ENCODE data around the gene APOE. TPM values are rescaled to one million over a fixed set of nuclear protein-coding genes. Genes with fewer than 3 reads are reported as not detected.
A peak's percentile ranks its signal among the peaks of the same experiment; 100 is the strongest.

APOE gene
- total and polyA plus RNA-seq, 7 donors, result 4.9 to 19.0 (median 11.9) TPM

DNA sequence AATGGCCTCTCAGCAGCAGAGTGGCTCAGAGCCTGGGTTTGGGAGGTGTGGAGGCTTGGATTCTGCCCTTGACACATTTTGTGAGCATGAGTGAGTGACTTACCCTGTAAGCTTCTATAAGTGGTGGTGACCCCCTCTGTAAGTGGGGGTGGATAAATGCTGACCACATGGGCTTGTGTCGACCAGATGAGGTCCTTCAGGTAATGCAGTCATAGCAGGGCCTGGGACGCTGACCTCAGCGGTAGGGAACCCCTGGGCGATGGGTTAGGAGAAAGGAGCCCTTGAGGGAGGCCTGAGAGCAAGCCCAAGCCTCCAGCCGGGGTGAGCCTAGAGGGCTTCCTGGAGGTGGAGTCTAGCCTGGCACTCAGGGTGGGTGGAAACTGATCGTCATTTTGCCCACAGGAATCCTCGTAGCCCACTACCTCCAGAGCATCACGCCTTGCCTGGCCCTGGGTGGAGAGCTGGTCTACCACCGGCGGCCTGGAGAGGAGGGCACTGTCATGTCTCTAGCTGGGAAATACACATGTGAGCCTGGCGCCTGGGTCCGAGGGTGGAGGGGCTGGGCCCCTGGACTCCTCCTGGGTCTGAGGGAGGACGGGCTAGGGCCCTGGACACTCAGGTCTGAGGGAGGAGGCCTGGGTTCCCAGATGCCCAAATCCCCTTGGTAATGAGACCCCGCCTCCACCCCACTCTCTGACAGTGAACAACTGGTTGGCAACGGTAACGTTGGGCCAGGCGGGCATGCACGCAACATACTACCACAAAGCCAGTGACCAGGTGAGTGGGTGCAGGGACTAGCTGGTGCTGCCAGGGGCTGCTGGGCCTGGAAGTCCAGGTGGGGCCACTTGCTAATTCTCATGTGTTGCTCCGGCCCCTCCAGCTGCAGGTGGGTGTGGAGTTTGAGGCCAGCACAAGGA lies 5.0 kb upstream of the APOE start:
- peaks cover 0 to 69% of the 10 kb centered on the region in 2 donors for H3K36me3 ChIP-seq (ENCODE audit: insufficient read depth in 1 of 2, low read depth in 1 of 2)
- 86 to 93% (median 92%) methylated on average over 19 of the region's 19 CpGs for WGBS, 3 donors

DNA sequence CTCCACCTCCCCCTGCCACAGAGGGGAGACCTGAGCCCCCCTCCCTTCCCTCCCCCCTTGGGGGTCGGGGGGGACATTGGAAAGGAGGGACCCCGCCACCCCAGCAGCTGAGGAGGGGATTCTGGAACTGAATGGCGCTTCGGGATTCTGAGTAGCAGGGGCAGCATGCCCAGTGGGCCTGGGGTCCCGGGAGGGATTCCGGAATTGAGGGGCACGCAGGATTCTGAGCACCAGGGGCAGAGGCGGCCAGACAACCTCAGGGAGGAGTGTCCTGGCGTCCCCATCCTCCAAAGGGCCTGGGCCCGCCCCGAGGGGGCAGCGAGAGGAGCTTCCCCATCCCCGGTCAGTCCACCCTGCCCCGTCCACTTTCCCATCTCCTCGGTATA lies 2.4 kb upstream of the APOE start:
- Histone ChIP-seq H3K4me3 (no peak overlapping the region), H3K27ac (no peak overlapping the region), H3K27me3 (ENCODE audit: insufficient read depth in 3 of 3, low read length in 2 of 3) (peaks cover 0 to 29% (median 16%) of the 10 kb centered on the region in 3 donors), H3K9me3 (no peaks in the 10 kb centered on the region), H3K4me1 (no peaks in the 10 kb centered on the region), H3K36me3 (ENCODE audit: insufficient read depth in 1 of 2, low read depth in 1 of 2) (peaks cover 0 to 43% of the 10 kb centered on the region in 2 donors)
- WGBS, 3 donors, result 67 to 75% (median 68%) methylated on average over 14 to 15 of the region's 15 CpGs
- intact Hi-C loops (cut with DNase I), result loop anchor here (1.0 to 10.0 kb wide), 3 partner anchors 48 to 152 kb away; no protein-coding TSS in a partner anchor
- ATAC-seq (peak in 3 of 4 donors; percentile 9 to 22 (median 13)), DNase-seq (no peak)
- TF ChIP-seq, protein P1, sequence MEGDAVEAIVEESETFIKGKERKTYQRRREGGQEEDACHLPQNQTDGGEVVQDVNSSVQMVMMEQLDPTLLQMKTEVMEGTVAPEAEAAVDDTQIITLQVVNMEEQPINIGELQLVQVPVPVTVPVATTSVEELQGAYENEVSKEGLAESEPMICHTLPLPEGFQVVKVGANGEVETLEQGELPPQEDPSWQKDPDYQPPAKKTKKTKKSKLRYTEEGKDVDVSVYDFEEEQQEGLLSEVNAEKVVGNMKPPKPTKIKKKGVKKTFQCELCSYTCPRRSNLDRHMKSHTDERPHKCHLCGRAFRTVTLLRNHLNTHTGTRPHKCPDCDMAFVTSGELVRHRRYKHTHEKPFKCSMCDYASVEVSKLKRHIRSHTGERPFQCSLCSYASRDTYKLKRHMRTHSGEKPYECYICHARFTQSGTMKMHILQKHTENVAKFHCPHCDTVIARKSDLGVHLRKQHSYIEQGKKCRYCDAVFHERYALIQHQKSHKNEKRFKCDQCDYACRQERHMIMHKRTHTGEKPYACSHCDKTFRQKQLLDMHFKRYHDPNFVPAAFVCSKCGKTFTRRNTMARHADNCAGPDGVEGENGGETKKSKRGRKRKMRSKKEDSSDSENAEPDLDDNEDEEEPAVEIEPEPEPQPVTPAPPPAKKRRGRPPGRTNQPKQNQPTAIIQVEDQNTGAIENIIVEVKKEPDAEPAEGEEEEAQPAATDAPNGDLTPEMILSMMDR (IDR thresholded peaks at IDR 0.05), result no peak

More for the DNA sequence above, 5.0 kb upstream of the APOE start:
- TF ChIP-seq, protein P1 (IDR thresholded peaks at IDR 0.05), result no peak
- H3K27ac ChIP-seq, result no peak overlapping the region
- DNase-seq, result no peak
- H3K9me3 ChIP-seq, result no peaks in the 10 kb centered on the region
- H3K4me3 ChIP-seq, result no peak overlapping the region
- no peaks in the 10 kb centered on the region for H3K4me1 ChIP-seq
- intact Hi-C loops (cut with DNase I), result loop anchor here in 1 of 2 donors (10.0 kb wide), 1 partner anchor 154 kb away; no protein-coding TSS in a partner anchor
- ATAC-seq, result no peak
- H3K27me3 ChIP-seq (ENCODE audit: insufficient read depth in 3 of 3, low read length in 2 of 3), result peaks cover 0 to 10% (median 4%) of the 10 kb centered on the region in 3 donors

GRCh38 chr19:44903602-44904425 lies 1.8 kb upstream of the APOE start:
- Histone ChIP-seq H3K9me3 (no peaks in the 10 kb centered on the region), H3K27ac (no peak overlapping the region), H3K36me3 (ENCODE audit: insufficient read depth in 1 of 2, low read depth in 1 of 2) (peaks cover 0 to 39% of the 10 kb centered on the region in 2 donors), H3K4me3 (no peak overlapping the region), H3K4me1 (no peaks in the 10 kb centered on the region), H3K27me3 (ENCODE audit: insufficient read depth in 3 of 3, low read length in 2 of 3) (peaks cover 0 to 29% (median 16%) of the 10 kb centered on the region in 3 donors)
- peak; percentile 75 to 84 for DNase-seq
- intact Hi-C loops (cut with DNase I), result loop anchor here (1.0 to 10.0 kb wide), 3 partner anchors 47 to 151 kb away; no protein-coding TSS in a partner anchor
- TF ChIP-seq, protein P1 (IDR thresholded peaks at IDR 0.05), result peak; percentile 99
- WGBS, 3 donors, result 11 to 15% (median 12%) methylated on average over 24 of the region's 24 CpGs
- ATAC-seq, result peak; percentile 63 to 88 (median 80)

DNA sequence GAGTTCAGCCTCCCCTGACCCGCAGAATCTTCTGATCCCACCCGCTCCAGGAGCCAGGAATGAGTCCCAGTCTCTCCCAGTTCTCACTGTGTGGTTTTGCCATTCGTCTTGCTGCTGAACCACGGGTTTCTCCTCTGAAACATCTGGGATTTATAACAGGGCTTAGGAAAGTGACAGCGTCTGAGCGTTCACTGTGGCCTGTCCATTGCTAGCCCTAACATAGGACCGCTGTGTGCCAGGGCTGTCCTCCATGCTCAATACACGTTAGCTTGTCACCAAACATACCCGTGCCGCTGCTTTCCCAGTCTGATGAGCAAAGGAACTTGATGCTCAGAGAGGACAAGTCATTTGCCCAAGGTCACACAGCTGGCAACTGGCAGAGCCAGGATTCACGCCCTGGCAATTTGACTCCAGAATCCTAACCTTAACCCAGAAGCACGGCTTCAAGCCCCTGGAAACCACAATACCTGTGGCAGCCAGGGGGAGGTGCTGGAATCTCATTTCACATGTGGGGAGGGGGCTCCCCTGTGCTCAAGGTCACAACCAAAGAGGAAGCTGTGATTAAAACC lies 1.1 kb upstream of the APOE start:
- TF ChIP-seq, protein P1 (IDR thresholded peaks at IDR 0.05), result peak; percentile 5
- H3K27me3 ChIP-seq (ENCODE audit: insufficient read depth in 3 of 3, low read length in 2 of 3), result peaks cover 0 to 29% (median 18%) of the 10 kb centered on the region in 3 donors
- no peaks in the 10 kb centered on the region for H3K4me1 ChIP-seq
- intact Hi-C loops (cut with DNase I), result loop anchor here in 1 of 2 donors (10.0 kb wide), 1 partner anchor 150 kb away; no protein-coding TSS in a partner anchor
- H3K36me3 ChIP-seq (ENCODE audit: insufficient read depth in 1 of 2, low read depth in 1 of 2), result peaks cover 0 to 35% of the 10 kb centered on the region in 2 donors
- ATAC-seq (peak in 2 of 4 donors; percentile 16 to 25), DNase-seq (no peak)
- 30 to 40% (median 33%) methylated on average over 12 of the region's 12 CpGs for WGBS, 3 donors
- no peak overlapping the region for H3K27ac ChIP-seq
- no peaks in the 10 kb centered on the region for H3K9me3 ChIP-seq
- H3K4me3 ChIP-seq, result no peak overlapping the region

All from psoas muscle (tissue), 8 donors.